ENCODE results near the gene TEX10.

The TEX10 gene

DNA sequence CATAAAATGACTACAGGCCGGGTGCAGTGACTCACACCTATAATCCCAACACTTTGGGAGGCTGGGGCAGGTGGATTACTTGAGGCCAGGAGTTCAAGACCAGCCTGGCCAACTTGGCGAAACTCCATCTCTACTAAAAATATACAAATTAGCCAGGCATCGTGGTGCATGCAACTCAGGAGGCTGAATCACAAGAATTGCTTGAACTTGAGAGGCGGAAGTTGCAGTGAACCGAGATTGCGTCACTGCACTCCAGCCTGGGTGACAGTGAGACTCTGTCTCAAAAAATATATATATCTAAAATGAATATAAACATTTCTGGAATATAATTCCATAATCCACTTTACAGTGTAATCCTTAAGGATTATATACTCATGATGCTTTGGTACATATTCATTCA, 66.5 kb downstream of the TEX10 start:
- TF ChIP-seq POLR2AphosphoS5 (IDR thresholded peaks at IDR 0.05; ENCODE audit: borderline replicate concordance, low read depth, low read length) (no peak), EZH2 (IDR thresholded peaks at IDR 0.05) (no peak), FOXP2 (optimal IDR thresholded peaks at IDR 0.05; ENCODE audit: control extremely low read depth, extremely low read length, insufficient read depth) (no peak)
- DNase-seq (ENCODE audit: low read depth, low spot score): no peak
- H3K9ac ChIP-seq (ENCODE audit: insufficient read length): no peak overlapping the region
- no peak overlapping the region for H3K27ac ChIP-seq
- H3K36me3 ChIP-seq (ENCODE audit: insufficient read depth, low read length): peaks cover 71% of the 10 kb centered on the region
- peaks cover 10% of the 10 kb centered on the region for H3K9me3 ChIP-seq (ENCODE audit: low read depth, low read length)
- H3K4me3 ChIP-seq: no peak overlapping the region

DNA sequence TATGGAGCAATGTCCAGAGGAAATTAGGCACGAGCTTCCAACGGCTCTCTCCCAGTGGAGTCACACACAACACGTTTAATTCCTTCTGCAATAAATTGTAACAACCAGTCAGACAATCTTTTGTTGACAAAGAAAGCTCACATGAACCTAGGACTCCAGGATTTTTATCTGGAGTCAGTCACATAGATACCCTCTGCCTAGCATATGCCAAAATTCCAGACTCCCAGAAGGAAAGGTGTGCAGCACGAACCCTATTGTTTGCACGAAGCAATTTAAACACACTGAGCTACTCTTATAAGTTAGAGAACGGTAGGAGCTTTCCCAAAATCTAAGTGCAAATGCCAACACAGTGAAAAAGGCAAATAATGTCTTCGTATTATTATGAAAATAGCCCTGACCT, 67.1 kb downstream of the TEX10 start:
- no peak for DNase-seq (ENCODE audit: low read depth, low spot score)
- Histone ChIP-seq H3K4me3 (no peak overlapping the region), H3K9me3 (ENCODE audit: low read depth, low read length) (peaks cover 10% of the 10 kb centered on the region), H3K27ac (no peak overlapping the region), H3K36me3 (ENCODE audit: insufficient read depth, low read length) (peaks cover 67% of the 10 kb centered on the region), H3K9ac (ENCODE audit: insufficient read length) (no peak overlapping the region)
- TF ChIP-seq EZH2 (IDR thresholded peaks at IDR 0.05) (no peak), FOXP2 (optimal IDR thresholded peaks at IDR 0.05; ENCODE audit: control extremely low read depth, extremely low read length, insufficient read depth) (no peak), POLR2AphosphoS5 (IDR thresholded peaks at IDR 0.05; ENCODE audit: borderline replicate concordance, low read depth, low read length) (no peak)

DNA sequence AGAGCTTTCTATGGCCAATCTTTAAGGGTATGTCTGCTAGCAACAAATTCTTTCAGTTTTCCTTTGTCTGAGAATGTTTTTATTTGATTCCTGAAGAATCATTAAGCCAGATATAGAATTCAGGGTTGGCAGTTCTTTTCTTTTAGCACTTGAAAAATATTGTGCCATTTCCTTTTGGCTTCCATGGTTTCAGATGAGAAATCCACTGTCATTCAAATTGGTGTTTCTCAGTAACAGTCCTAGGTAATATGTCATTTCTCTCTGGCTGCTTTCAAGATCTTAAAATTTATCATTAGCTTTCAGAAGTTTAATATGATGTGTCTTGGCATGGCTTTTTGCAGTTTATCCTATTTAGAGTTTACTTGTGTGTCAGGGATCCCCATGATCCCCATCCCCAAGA, 67.7 kb downstream of the TEX10 start:
- TF ChIP-seq EZH2 (IDR thresholded peaks at IDR 0.05) (no peak), POLR2AphosphoS5 (IDR thresholded peaks at IDR 0.05; ENCODE audit: borderline replicate concordance, low read depth, low read length) (no peak), FOXP2 (optimal IDR thresholded peaks at IDR 0.05; ENCODE audit: control extremely low read depth, extremely low read length, insufficient read depth) (no peak)
- H3K27ac ChIP-seq: no peak overlapping the region
- H3K9me3 ChIP-seq (ENCODE audit: low read depth, low read length): peaks cover 10% of the 10 kb centered on the region
- no peak for DNase-seq (ENCODE audit: low read depth, low spot score)
- H3K36me3 ChIP-seq (ENCODE audit: insufficient read depth, low read length): peaks cover 65% of the 10 kb centered on the region
- no peak overlapping the region for H3K9ac ChIP-seq (ENCODE audit: insufficient read length)
- H3K4me3 ChIP-seq: no peak overlapping the region

DNA sequence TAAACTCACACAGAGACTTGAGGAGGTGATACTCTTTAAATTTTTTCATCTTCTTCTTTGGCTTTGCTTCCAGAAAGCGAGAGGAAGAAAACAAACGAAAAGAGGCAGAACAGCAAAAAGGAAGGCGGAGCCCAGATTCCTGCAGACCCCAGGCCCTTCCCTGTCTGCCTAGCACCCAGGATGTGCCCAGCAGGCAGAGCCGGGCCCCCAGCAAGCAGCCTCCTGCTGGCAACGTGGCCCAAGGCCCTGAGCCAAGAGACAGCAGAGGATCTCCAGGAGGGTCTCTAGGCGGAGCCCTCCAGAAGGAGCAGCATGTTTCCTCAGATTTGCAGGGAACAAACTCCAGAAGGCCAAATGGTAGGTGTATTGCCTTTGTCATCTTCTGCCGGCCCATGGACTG, 68.5 kb downstream of the TEX10 start:
- Histone ChIP-seq H3K9ac (ENCODE audit: insufficient read length) (no peak overlapping the region), H3K4me3 (no peak overlapping the region), H3K9me3 (ENCODE audit: low read depth, low read length) (peaks cover 10% of the 10 kb centered on the region), H3K36me3 (ENCODE audit: insufficient read depth, low read length) (peaks cover 58% of the 10 kb centered on the region), H3K27ac (no peak overlapping the region)
- TF ChIP-seq FOXP2 (optimal IDR thresholded peaks at IDR 0.05; ENCODE audit: control extremely low read depth, extremely low read length, insufficient read depth) (no peak), POLR2AphosphoS5 (IDR thresholded peaks at IDR 0.05; ENCODE audit: borderline replicate concordance, low read depth, low read length) (no peak), EZH2 (IDR thresholded peaks at IDR 0.05) (no peak)
- DNase-seq (ENCODE audit: low read depth, low spot score): no peak

DNA sequence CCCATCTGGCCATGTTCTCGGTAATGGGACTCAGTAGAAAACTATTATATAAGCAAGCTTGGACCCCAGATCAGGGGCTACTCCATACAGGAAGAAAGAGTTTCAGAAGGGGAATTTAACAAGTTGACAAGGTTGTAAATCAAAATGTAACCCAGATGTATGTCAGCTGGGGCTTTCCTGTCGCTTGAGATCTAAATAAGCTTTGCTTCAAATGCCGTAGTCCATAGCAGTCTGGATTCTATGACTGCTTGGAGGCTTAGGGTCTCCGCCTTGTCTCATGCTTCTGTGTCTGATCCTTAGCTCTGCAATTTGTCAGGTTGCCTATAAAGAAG, 70.4 kb downstream of the TEX10 start:
- Histone ChIP-seq H3K27ac (no peak overlapping the region), H3K9ac (ENCODE audit: insufficient read length) (no peak overlapping the region), H3K36me3 (ENCODE audit: insufficient read depth, low read length) (peaks cover 41% of the 10 kb centered on the region), H3K9me3 (ENCODE audit: low read depth, low read length) (peaks cover 10% of the 10 kb centered on the region), H3K4me3 (no peak overlapping the region)
- DNase-seq (ENCODE audit: low read depth, low spot score): no peak
- no peak for TF ChIP-seq POLR2AphosphoS5 (IDR thresholded peaks at IDR 0.05; ENCODE audit: borderline replicate concordance, low read depth, low read length)
- TF ChIP-seq FOXP2 (optimal IDR thresholded peaks at IDR 0.05; ENCODE audit: control extremely low read depth, extremely low read length, insufficient read depth): no peak
- no peak for TF ChIP-seq EZH2 (IDR thresholded peaks at IDR 0.05)

DNA sequence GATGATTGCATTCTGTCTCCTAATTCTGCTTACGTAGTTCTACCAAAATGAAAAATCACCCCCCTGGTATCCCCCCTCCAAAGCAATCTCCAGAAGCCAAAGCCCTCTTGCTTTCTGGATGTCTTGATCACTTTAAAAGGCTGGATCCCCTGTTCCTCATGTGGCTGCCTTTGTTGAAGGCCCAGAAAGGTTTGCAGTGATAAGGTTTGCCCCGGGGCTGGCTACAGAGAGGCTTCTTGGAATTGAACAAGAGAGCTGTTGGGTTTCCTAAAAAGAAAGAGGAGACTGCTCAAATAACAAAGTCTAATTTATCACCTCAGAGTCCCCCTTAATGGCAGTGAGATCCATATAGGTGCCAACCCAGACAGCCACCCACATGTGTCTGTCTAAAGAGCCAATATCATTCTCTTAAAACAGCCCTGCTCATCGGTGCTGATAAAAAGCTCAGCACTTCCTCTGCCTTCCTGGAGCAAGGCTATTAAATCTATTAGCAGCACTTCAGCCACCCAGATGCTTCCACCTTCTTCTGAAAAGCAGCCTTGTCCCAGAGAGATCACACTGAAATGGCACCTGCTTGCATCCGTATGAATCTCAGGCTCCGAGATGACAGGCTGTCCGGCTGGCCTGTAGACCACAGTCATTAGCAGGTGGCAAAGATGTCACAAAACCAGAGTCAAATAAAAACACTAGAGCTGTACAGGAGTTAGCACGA, 70.9 kb downstream of the TEX10 start:
- H3K9ac ChIP-seq (ENCODE audit: insufficient read length): no peak overlapping the region
- no peak overlapping the region for H3K27ac ChIP-seq
- H3K4me3 ChIP-seq: no peak overlapping the region
- peaks cover 36% of the 10 kb centered on the region for H3K36me3 ChIP-seq (ENCODE audit: insufficient read depth, low read length)
- no peak for TF ChIP-seq EZH2 (IDR thresholded peaks at IDR 0.05)
- H3K9me3 ChIP-seq (ENCODE audit: low read depth, low read length): peaks cover 10% of the 10 kb centered on the region
- DNase-seq (ENCODE audit: low read depth, low spot score): no peak

DNA sequence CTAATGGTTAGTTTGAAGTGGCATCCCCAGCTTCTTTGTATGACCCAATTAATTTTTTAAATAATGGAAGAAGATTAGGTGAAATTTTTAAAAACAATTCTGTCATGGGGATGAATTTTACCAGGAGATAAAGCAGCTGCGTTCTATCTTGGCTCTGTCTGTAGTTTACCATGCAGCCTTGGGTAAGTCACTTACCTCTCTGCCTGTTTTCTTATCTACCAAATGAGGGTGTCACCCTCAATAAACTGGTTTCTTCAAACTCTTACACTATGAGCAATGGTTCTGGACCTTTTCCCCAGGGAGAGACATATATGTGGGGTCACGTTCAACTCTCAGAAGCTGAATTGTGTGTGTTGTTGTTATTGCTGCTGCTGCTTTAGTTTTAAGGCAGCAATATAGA, 71.7 kb downstream of the TEX10 start:
- peaks cover 28% of the 10 kb centered on the region for H3K36me3 ChIP-seq (ENCODE audit: insufficient read depth, low read length)

DNA sequence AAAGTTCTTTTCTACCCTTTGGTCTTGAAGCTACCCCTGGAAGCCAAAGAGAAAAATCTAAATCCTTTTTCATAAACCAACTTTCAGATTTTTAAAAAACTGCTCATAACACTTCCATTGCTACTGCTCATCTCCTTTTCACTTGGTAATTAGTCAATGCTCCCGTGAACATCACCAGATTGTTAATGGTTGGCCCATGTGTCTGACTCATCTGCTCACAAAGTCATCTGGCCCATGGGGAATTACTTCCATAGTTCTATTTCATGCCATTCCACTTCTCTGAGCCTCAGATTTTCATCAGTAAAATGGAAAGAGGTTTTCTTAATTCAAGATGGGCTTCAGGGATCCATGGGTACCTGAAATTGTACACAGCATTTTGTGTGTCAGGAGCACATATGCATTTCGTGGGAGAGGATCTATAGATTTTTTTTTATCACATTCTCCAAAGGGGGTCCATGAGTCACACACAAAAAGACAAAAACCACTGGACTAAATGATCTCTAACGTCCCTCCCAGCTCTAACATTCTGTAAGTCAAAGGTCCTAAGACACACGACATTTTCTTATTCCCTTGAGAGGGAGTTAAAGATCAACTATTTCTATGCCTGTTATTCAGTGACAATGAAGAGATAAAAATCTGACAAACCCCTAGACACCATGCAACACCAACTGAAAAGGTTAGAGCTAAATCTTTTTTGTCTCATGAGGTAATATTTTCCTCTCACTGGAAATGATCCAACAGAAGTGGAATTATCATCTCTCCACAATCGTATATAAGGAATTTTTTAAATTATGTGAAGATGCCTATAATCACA, 75.4 kb downstream of the TEX10 start:
- DNase-seq (ENCODE audit: low read depth, low spot score): no peak
- Histone ChIP-seq H3K9ac (ENCODE audit: insufficient read length) (no peak overlapping the region), H3K27ac (no peak overlapping the region), H3K36me3 (ENCODE audit: insufficient read depth, low read length) (peaks cover 6% of the 10 kb centered on the region; the same call in 1 of the 2 replicates), H3K9me3 (ENCODE audit: low read depth, low read length) (no peaks in the 10 kb centered on the region), H3K4me3 (no peak overlapping the region)
- TF ChIP-seq POLR2AphosphoS5 (IDR thresholded peaks at IDR 0.05; ENCODE audit: borderline replicate concordance, low read depth, low read length): no peak
- TF ChIP-seq FOXP2 (optimal IDR thresholded peaks at IDR 0.05; ENCODE audit: control extremely low read depth, extremely low read length, insufficient read depth): no peak

More for the DNA sequence above, 71.7 kb downstream of the TEX10 start:
- DNase-seq (ENCODE audit: low read depth, low spot score): no peak
- H3K9me3 ChIP-seq (ENCODE audit: low read depth, low read length): peaks cover 10% of the 10 kb centered on the region
- TF ChIP-seq EZH2 (IDR thresholded peaks at IDR 0.05): no peak
- TF ChIP-seq POLR2AphosphoS5 (IDR thresholded peaks at IDR 0.05; ENCODE audit: borderline replicate concordance, low read depth, low read length): no peak
- TF ChIP-seq FOXP2 (optimal IDR thresholded peaks at IDR 0.05; ENCODE audit: control extremely low read depth, extremely low read length, insufficient read depth): no peak
- H3K27ac ChIP-seq: no peak overlapping the region
- no peak overlapping the region for H3K4me3 ChIP-seq
- H3K9ac ChIP-seq (ENCODE audit: insufficient read length): no peak overlapping the region
